SKM-1 treated with dmso at 0.1 percent for 144 hours (cell line): ENCODE measurements around the gene TTYH3.

ENCODE experiments used
- DNase-seq: peaks from one replicate; lab custom pipeline; 2025; ENCODE audit not compliant: unreplicated experiment; lab: John Stamatoyannopoulos, UW

TTYH3 gene

DNA sequence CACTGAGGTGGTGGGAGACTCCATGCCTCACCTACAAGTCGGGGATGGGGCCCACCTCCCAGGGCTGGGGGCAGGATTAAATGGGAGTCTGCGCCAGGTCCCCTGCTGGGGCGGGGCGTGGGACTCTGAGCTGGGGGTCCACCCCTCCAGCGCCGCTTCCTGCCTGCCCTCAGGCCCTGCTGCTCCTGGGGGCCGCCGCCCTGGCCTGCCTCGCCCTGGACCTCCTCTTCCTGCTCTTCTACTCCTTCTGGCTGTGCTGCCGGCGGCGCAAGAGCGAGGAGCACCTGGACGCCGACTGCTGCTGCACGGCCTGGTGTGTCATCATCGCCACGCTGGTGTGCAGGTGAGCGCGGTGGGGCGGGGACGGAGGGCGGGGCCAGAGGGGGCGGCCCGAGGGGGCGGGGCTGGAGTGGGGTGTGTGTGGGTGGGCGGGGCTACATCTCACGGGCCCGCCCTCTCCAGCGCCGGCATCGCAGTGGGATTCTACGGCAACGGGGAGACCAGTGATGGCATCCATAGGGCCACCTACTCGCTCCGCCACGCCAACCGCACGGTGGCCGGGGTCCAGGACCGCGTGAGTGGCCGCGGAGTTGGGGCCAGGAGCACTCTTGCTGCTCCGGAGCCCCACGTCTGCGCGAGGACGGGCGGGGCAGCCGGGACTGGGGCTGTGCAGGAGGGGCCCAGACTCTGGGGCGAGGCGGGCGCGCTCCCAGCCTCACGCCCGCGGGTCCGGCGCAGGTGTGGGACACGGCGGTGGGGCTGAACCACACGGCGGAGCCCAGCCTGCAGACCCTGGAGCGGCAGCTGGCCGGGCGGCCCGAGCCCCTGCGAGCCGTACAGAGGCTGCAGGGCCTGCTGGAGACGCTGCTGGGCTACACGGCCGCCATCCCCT, 15.1 kb downstream of the TTYH3 start:
- DNase-seq = no peak

- no peak for DNase-seq
Observed at GRCh38 chr7:2647594-2648172, 15.9 kb downstream of the TTYH3 start.

DNA sequence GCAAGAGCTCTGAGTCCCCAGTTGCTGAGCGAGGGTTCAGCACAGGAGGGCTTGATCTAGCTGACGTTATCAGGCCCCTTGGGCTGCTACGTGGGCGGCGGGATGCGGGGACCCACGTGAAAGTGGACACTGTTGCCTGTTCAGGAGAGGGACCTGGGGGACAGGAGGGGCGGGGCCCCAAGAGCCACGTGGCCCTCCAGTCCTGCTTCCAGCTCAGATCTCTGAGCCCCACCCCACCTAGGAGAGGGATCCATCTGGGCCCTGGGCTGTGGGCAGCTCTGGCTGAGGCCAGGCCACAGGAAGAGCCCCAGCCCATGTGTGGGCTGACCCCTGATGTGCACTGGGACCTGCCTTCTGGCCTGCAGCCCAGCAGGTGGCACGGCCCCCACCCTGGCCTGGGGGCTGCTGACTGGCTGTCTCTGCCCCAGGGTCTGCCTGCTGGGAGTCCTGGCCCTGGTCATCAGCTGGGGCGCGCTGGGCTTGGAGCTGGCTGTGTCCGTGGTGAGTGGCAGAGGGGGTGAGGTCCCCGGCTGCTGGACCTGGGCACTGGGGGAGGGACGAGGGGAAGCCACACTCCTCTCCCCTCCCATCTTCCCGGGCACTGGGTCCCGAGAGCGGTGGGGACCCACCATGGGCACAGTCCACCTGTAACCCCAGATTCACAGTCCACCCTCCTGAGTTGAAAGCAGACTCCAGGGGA, 17.5 kb downstream of the TTYH3 start:
- no peak for DNase-seq

- DNase-seq = no peak
Observed at GRCh38 chr7:2649991-2650390, 18.2 kb downstream of the TTYH3 start.

DNA sequence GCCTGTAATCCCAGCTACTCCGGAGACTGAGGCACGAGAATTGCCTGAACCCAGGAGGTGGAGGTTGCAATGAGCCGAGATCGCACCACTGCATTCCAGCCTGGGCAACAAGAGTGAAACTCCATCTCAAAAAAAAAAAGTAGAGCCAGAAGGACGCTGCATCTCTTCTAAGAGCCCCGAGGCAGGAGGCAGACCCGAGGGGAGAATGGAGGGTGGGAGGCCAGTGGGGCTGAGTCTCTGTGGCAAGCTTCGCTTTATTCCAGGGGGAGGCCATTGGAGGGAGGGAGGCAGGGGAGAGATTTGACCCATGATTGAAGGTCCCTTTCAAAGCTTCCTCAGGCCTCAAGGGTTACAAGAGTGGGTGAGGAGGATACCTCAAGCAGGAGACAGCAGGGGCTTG, 18.7 kb downstream of the TTYH3 start:
- DNase-seq = no peak

DNA sequence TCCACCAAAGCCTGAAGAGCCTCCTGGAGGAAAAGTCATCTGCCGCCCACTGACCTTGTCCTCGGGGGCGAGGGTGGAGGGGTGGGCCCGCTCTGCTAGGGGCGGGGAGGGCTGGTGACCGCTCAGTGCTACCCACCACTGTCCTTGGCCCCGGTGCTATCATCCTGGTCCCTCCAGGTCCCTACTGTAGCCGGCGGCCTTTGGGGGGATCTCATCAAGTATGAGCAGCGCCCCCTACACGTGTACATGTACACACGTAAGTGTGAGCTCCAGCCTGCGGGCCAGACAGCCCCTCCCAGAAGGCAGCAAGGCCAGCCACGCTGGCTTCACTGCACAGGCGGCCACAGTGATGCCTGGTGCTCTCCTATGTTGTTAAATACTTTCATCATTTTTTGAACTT, 19.6 kb downstream of the TTYH3 start:
- no peak for DNase-seq

- DNase-seq = no peak
Observed at GRCh38 chr7:2651847-2652735, 20.3 kb downstream of the TTYH3 start.

GRCh38 chr7:2652736-2653060, 20.9 kb downstream of the TTYH3 start:
- no peak for DNase-seq

- no peak for DNase-seq
Observed at GRCh38 chr7:2654059-2654458, 22.3 kb downstream of the TTYH3 start.

DNA sequence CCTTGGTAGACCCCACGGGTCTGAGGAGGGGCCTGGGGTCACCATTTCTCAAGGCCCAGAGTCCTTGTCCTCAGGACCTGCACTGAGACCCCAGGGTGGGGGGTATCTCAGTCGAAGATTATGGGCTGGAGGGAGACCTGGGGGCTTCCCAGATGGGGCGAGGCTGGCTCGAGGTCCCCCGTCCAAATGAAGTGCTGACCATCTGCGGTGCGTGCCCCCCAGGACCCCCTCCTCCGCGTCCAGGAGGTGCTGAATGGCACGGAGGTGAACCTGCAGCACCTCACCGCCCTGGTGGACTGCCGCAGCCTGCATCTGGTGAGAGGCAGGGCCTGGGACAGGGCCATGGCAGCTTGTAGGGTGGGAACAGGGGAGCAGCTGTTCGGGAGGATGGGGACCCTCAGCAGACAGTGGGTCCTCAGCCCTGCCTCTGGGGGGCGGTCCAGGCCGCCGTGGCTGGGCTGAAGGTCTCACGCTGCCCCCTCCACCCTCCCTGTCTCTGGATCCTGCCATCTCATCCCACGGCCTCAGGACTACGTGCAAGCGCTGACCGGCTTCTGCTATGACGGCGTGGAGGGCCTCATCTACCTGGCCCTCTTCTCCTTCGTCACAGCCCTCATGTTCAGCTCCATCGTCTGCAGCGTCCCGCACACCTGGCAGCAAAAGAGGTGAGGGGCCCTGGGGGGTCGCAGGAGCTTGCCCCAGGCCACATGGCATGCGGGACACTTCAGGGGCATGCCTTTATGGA, 24.3 kb downstream of the TTYH3 start:
- no peak for DNase-seq

GRCh38 chr7:2657208-2657607, 25.4 kb downstream of the TTYH3 start:
- no peak for DNase-seq

GRCh38 chr7:2657920-2658671, 26.3 kb downstream of the TTYH3 start:
- no peak for DNase-seq

DNA sequence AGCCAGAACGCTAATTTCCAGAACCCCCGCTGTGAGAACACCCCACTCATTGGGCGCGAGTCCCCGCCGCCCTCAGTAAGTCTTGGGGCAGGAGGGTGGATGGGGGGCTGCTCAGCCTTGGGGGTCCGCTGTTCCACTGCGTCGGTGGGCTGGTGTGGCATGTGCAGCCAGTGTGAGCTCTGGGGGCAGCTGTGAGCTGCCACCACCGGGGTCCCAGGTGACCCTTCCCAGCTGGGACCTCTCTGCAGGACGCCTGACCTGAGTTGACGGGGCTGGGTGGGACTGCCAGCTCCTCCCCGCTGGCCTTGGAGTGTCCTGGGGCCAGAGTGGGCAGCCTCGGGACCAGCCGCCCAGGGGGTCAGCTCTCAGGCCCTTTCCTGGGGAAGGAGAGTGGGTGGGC, 27.2 kb downstream of the TTYH3 start:
- no peak for DNase-seq

DNA sequence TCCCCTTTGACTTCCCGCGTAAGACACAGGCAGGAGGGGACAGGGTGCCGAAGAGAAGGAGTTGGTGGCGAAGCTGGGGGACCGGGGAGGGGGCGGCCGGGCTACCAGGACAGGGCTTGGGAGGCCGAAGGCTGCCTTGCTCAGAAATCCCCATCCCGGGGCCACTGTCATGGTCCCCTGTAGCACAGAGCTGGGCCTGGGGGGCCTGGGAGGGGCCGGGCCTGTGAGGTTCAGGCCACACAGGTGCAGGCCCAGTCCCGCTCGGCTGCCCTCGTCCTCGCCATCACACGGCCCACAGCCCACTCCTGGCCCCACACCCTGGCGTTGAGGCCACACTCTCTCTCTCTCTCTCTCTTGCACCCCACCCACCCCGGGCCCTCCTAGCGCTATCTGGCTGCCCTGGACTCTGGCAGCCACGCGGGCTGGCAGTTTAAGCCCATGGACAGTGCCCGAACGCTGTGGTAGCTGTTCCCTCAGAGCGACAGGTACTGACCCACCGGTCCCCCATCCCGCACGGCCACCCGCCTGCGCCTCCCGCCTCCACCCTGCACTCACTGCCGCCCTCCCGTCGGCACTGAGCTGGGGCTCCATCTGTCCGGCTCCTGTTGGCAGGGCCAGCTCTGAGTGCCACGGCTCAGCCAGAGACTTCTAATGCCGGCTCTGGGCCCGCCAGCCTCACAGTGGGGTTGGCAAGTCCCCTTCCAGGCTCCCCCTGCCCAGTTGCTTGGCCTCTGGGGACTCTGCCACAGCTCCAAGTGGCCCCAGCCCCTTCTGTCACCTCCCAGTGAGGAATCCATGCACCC, 28.0 kb downstream of the TTYH3 start:
- no peak for DNase-seq

DNA sequence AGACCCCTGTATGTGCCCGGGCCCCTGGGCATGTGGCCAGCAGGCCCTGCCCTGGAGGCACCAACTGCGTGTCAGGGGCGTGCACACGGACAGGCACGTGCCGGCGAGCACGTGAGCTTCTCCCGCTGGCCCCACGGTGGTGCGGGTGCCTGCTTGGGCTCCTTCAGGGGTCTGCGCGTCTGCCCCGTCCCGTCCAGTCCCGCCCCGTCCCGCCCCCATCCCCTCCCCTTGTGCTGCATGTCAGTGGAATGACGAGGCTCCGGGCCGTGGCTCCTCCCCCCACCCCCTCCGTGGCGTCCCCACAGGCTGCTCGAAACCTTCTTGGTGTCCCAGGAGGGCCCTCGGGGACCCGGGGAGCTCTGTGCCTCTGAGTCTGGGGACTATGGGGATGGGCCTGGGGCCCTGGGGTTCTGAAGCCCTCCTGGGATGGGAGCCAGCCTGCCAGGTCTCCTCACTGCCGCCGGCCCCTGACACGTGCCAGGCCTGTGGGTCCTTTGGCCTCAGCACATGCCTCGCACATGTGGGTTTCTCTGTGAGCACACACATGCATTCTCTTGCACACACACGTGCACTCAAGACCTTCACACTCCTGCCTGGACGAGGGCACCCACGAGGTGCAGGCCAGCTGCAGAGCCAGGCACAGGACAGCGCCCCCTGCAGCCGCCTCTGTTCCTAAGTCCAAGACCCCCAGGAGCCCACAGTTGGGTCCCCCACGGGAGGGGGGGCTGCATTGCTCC, 28.7 kb downstream of the TTYH3 start:
- no peak for DNase-seq

DNA sequence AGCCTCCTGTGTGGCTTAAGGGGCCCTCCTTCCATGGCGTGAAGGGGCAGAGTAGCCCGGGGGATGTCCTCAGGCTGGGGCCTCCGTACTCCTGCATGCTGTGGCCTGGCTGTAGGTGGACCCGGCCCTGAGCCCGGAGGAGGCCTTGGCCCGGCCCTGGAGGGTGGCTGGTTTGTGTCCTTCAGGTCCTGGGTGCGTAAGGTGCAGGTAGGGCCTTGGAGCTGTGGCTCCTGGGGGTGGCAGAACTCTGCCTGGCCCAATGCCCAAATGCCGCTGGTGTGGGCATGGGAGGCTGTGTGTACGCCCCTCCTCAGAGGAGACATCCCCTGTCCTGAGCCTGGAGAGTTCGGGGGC, 29.3 kb downstream of the TTYH3 start:
- no peak for DNase-seq

DNA sequence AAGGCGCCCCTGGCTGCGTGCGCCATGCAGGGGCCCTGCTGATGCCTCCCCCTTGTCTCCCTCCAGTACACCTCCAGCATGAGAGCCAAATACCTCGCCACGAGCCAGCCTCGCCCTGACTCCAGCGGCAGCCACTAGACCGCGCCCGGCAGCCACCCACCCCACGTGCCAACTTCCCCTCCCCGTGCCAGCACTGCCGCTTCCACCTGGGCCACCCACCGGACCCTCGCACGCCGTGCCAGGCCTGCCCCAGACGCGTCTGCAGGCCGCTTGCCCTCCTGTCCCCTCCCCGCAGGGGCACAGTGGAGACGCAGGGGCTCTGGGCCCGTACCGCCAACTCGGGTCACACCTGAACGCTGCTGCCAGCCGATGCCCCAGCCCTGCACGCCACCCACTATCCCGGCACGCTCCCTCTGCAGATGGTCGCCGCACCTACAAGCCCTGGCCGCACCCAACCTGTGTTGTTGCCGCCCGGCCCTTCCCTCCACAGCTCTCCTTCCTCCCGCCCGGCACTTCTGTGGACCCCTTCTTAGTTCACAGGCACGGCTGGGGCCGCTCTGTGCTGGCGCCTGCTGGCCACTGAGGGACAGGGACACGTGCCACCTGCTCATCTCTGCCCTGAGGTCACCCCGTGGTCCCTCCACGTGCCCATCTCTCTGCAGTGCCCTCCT, 30.0 kb downstream of the TTYH3 start:
- DNase-seq = no peak
